HepG2 (cell line): ENCODE measurements around the gene HADH. TPM values are rescaled to one million over a fixed set of nuclear protein-coding genes. Genes with fewer than 3 reads are reported as not detected.

Experiments used
- AHR ChIP-seq: IDR thresholded peaks from 2 replicates; pipeline ENCODE4 v1.6.1; 2018; ENCODE audit warnings: missing genetic modification reagents, missing compliant biosample characterization
- CHCHD3 ChIP-seq: sonication (generic); formaldehyde crosslinking; IDR thresholded peaks from 2 replicates; pipeline ENCODE4 v1.8.0; 2022; ENCODE audit warnings: mild to moderate bottlenecking, missing genetic modification reagents, moderate library complexity
- HOXA9 ChIP-seq: sonication (generic); formaldehyde crosslinking; IDR thresholded peaks from 2 replicates; pipeline ENCODE4 v1.8.1; 2022; ENCODE audit warnings: missing genetic modification reagents, mild to moderate bottlenecking, moderate library complexity, borderline replicate concordance
- IRX3 ChIP-seq: sonication (generic); formaldehyde crosslinking; IDR thresholded peaks from 2 replicates; pipeline ENCODE4 v1.8.1; 2023; ENCODE audit warnings: mild to moderate bottlenecking, low read depth, missing genetic modification reagents, borderline replicate concordance
- MAZ ChIP-seq, 2 experiments: sonication (generic) in 1 of 2; formaldehyde crosslinking in 1 of 2; IDR thresholded peaks; 2 replicates each; pipeline versions ENCODE4 v1.5.0 to v1.6.1; 2012 to 2020; ENCODE audit warnings: low read depth in 2 of 2, mild to moderate bottlenecking in 2 of 2, borderline replicate concordance in 1 of 2, improper control_type of control experiment in 1 of 2, low read length in 1 of 2, missing genetic modification reagents in 1 of 2, moderate library complexity in 1 of 2
- MLXIP ChIP-seq: sonication (generic); formaldehyde crosslinking; IDR thresholded peaks from 2 replicates; pipeline ENCODE4 v1.9.0; 2021; ENCODE audit warnings: missing genetic modification reagents, borderline replicate concordance
- POLR2A ChIP-seq, 2 experiments: IDR thresholded peaks; 2 replicates each; pipeline ENCODE4 v1.6.1; 2011; ENCODE audit warnings: low read depth in 2 of 2, low read length in 2 of 2, mild to moderate bottlenecking in 1 of 2, moderate library complexity in 1 of 2; ENCODE audit not compliant: insufficient read depth in 1 of 2
- RORA ChIP-seq: sonication (generic); formaldehyde crosslinking; IDR thresholded peaks from 2 replicates; pipeline ENCODE4 v1.5.0; 2020; ENCODE audit warnings: mild to moderate bottlenecking, missing genetic modification reagents, moderate library complexity
- ZBTB14 ChIP-seq: sonication (generic); formaldehyde crosslinking; IDR thresholded peaks from 2 replicates; pipeline ENCODE4 v1.4.0; 2020; ENCODE audit warnings: missing genetic modification reagents
- ZBTB33 ChIP-seq: sonication (generic); formaldehyde crosslinking; IDR thresholded peaks from 2 replicates; pipeline ENCODE4 v1.4.0; 2020; ENCODE audit warnings: missing genetic modification reagents
- ZBTB43 ChIP-seq: sonication (generic); formaldehyde crosslinking; conservative IDR thresholded peaks from 2 replicates; pipeline ENCODE4 v1.4.0; 2020; ENCODE audit warnings: missing genetic modification reagents
- ZMAT3 ChIP-seq: sonication (generic); formaldehyde crosslinking; conservative IDR thresholded peaks from 2 replicates; pipeline ENCODE4 v1.7.0; 2021; ENCODE audit warnings: missing genetic modification reagents
- ZNF280D ChIP-seq: sonication (generic); formaldehyde crosslinking; IDR thresholded peaks from 2 replicates; pipeline ENCODE4 v1.5.1; 2020; ENCODE audit warnings: mild to moderate bottlenecking, missing genetic modification reagents
- ZNF335 ChIP-seq: sonication (generic); formaldehyde crosslinking; IDR thresholded peaks from 2 replicates; pipeline ENCODE4 v1.4.0; 2020; ENCODE audit warnings: missing genetic modification reagents
- ZNF34 ChIP-seq: sonication (generic); formaldehyde crosslinking; IDR thresholded peaks from 2 replicates; pipeline ENCODE4 v1.4.0; 2020; ENCODE audit warnings: mild to moderate bottlenecking, missing genetic modification reagents, borderline replicate concordance
- ZNF709 ChIP-seq: sonication (generic); formaldehyde crosslinking; IDR thresholded peaks from 2 replicates; pipeline ENCODE4 v1.5.0; 2020; ENCODE audit warnings: mild to moderate bottlenecking, missing genetic modification reagents
- ZSCAN12 ChIP-seq: sonication (generic); formaldehyde crosslinking; IDR thresholded peaks from 2 replicates; pipeline ENCODE4 v1.9.0; 2021; ENCODE audit warnings: mild to moderate bottlenecking, missing genetic modification reagents
- polyA plus RNA-seq, 8 experiments: library from polyadenylated mRNA; depleted of rRNA in 3 of 8; stranded (reverse) in 7 of 8; unstranded in 1 of 8; fragments of >200 nt; fragmentation: Illumina TruSeq in 4 of 8; extraction: Trizol in 4 of 8; gene quantifications; 2 replicates each; pipeline versions ENCODE4 v1.2.1 to v1.2.3, GENCODE V29; 2011 to 2016; ENCODE audit warnings: low read depth in 4 of 8, missing spikeins in 1 of 8, mixed read lengths in 1 of 8; ENCODE audit not compliant: insufficient read depth in 1 of 8
- total RNA-seq, 5 experiments: library from RNA; depleted of rRNA; stranded (reverse); fragments of >200 nt; fragmentation: Illumina TruSeq; extraction: Trizol; gene quantifications; 2 replicates each; pipeline ENCODE4 v1.2.3, GENCODE V29; 2016; ENCODE audit warnings: low read depth in 1 of 5

Gene HADH
- total and polyA plus RNA-seq, 2 of the 13 experiments (the other 11 are each of a cell fraction or from before 2014, with no cell fraction given) = 29.6 to 33.9 TPM

- peak; percentile 87; the same call in 1 of the 2 replicates for TF ChIP-seq IRX3 (CRISPR knock-in tag)
- no peak for TF ChIP-seq ZBTB33 (CRISPR knock-in tag)
- TF ChIP-seq ZNF335 (CRISPR knock-in tag) = no peak
- no peak for TF ChIP-seq ZMAT3
- TF ChIP-seq ZSCAN12 (CRISPR knock-in tag) = no peak
- TF ChIP-seq CHCHD3 (CRISPR knock-in tag) = peak; percentile 96
- TF ChIP-seq ZNF709 (CRISPR knock-in tag) = peak; percentile 82; the same call in 1 of the 2 replicates
- TF ChIP-seq ZNF280D (CRISPR knock-in tag) = no peak
- TF ChIP-seq HOXA9 (CRISPR knock-in tag) = peak; percentile 93
- TF ChIP-seq ZBTB43 (CRISPR knock-in tag) = no peak
- TF ChIP-seq ZBTB14 (CRISPR knock-in tag) = peak; percentile 91
- no peak for TF ChIP-seq ZNF34
- no peak; the same call in 1 of the 2 replicates for TF ChIP-seq MLXIP
- peak; percentile 67 for TF ChIP-seq MAZ (IDR thresholded peaks at IDR 0.05; ENCODE audit: borderline replicate concordance, low read depth, low read length)
- peak; percentile 79 for TF ChIP-seq MAZ (CRISPR knock-in tag; IDR thresholded peaks at IDR 0.05; ENCODE audit: low read depth)
- TF ChIP-seq POLR2A (IDR thresholded peaks at IDR 0.05; ENCODE audit: insufficient read depth in 1 of 2, low read depth in 2 of 2, low read length in 2 of 2) = peak; percentile 83 to 84
- no peak for TF ChIP-seq RORA (CRISPR knock-in tag)
- TF ChIP-seq AHR = peak; percentile 42; the same call in 1 of the 2 replicates
These were observed at the start of gene HADH (continued) for GRCh38 chr4:107989537-107990386.
